HepG2 (cell line): ENCODE results near the gene MRFAP1L1. TPM values are rescaled to one million over a fixed set of nuclear protein-coding genes. Genes with fewer than 3 reads are reported as not detected.

Source experiments
- AGO2 ChIP-seq: fragments of 200-400 bp; formaldehyde crosslinking; optimal IDR thresholded peaks from 2 replicates; pipeline ENCODE3; 2017; ENCODE audit warnings: mild to moderate bottlenecking, low read depth, low read length, moderate library complexity
- KDM5A ChIP-seq: fragments of 200-600 bp; sonication (generic); IDR thresholded peaks from 2 replicates; pipeline ENCODE4 v1.7.0; 2018; ENCODE audit warnings: antibody characterized with exemption, mild to moderate bottlenecking, low read length, borderline replicate concordance
- ZNF12 ChIP-seq: sonication (generic); formaldehyde crosslinking; IDR thresholded peaks from 2 replicates; pipeline ENCODE4 v1.5.0; 2020; ENCODE audit warnings: missing genetic modification reagents
- ZNF232 ChIP-seq: sonication (generic); formaldehyde crosslinking; IDR thresholded peaks from 2 replicates; pipeline ENCODE4 v1.4.0; 2020; ENCODE audit warnings: missing genetic modification reagents, borderline replicate concordance
- ZNF782 ChIP-seq: sonication (generic); formaldehyde crosslinking; IDR thresholded peaks from 2 replicates; pipeline ENCODE4 v1.4.0; 2020; ENCODE audit warnings: missing genetic modification reagents, mild to moderate bottlenecking, borderline replicate concordance
- ZNF816 ChIP-seq: sonication (generic); formaldehyde crosslinking; IDR thresholded peaks from 2 replicates; pipeline ENCODE4 v1.8.0; 2022; ENCODE audit warnings: missing genetic modification reagents, mild to moderate bottlenecking, borderline replicate concordance
- ZNF891 ChIP-seq: sonication (generic); formaldehyde crosslinking; IDR thresholded peaks from 2 replicates; pipeline ENCODE4 v1.5.0; 2020; ENCODE audit warnings: mild to moderate bottlenecking, missing genetic modification reagents
- ZSCAN21 ChIP-seq: sonication (generic); formaldehyde crosslinking; IDR thresholded peaks from 2 replicates; pipeline ENCODE4 v1.8.0; 2022; ENCODE audit warnings: mild to moderate bottlenecking, missing genetic modification reagents, moderate library complexity, borderline replicate concordance
- polyA plus RNA-seq, 8 experiments: library from polyadenylated mRNA; depleted of rRNA in 3 of 8; stranded (reverse) in 7 of 8; unstranded in 1 of 8; fragments of >200 nt; fragmentation: Illumina TruSeq in 4 of 8; extraction: Trizol in 4 of 8; gene quantifications; 2 replicates each; pipeline versions ENCODE4 v1.2.1 to v1.2.3, GENCODE V29; 2011 to 2016; ENCODE audit warnings: low read depth in 4 of 8, missing spikeins in 1 of 8, mixed read lengths in 1 of 8; ENCODE audit not compliant: insufficient read depth in 1 of 8
- total RNA-seq, 5 experiments: library from RNA; depleted of rRNA; stranded (reverse); fragments of >200 nt; fragmentation: Illumina TruSeq; extraction: Trizol; gene quantifications; 2 replicates each; pipeline ENCODE4 v1.2.3, GENCODE V29; 2016; ENCODE audit warnings: low read depth in 1 of 5
- TF ChIP-seq, protein P1 (sequence below): sonication (generic); formaldehyde crosslinking; IDR thresholded peaks from 2 replicates; pipeline ENCODE4 v1.4.0; 2020; ENCODE audit warnings: mild to moderate bottlenecking, missing genetic modification reagents
- TF ChIP-seq, protein P2 (sequence below): IDR thresholded peaks from 2 replicates; pipeline ENCODE4 v1.6.1; 2018; ENCODE audit warnings: missing genetic modification reagents
- TF ChIP-seq, protein P3 (sequence below): sonication (generic); formaldehyde crosslinking; IDR thresholded peaks from 2 replicates; pipeline ENCODE4 v1.4.0; 2020; ENCODE audit warnings: mild to moderate bottlenecking, missing genetic modification reagents
- TF ChIP-seq, protein P4 (sequence below): sonication (generic); formaldehyde crosslinking; IDR thresholded peaks from 2 replicates; pipeline ENCODE4 v1.4.0; 2020; ENCODE audit warnings: mild to moderate bottlenecking, missing genetic modification reagents
- TF ChIP-seq, protein P5 (sequence below): sonication (generic); formaldehyde crosslinking; IDR thresholded peaks from 2 replicates; pipeline ENCODE4 v1.4.0; 2020; ENCODE audit warnings: missing genetic modification reagents

Gene MRFAP1L1
- total and polyA plus RNA-seq, 2 of the 13 experiments (the other 11 are each of a cell fraction or from before 2014, with no cell fraction given), result 44.8 to 76.6 TPM

DNA sequence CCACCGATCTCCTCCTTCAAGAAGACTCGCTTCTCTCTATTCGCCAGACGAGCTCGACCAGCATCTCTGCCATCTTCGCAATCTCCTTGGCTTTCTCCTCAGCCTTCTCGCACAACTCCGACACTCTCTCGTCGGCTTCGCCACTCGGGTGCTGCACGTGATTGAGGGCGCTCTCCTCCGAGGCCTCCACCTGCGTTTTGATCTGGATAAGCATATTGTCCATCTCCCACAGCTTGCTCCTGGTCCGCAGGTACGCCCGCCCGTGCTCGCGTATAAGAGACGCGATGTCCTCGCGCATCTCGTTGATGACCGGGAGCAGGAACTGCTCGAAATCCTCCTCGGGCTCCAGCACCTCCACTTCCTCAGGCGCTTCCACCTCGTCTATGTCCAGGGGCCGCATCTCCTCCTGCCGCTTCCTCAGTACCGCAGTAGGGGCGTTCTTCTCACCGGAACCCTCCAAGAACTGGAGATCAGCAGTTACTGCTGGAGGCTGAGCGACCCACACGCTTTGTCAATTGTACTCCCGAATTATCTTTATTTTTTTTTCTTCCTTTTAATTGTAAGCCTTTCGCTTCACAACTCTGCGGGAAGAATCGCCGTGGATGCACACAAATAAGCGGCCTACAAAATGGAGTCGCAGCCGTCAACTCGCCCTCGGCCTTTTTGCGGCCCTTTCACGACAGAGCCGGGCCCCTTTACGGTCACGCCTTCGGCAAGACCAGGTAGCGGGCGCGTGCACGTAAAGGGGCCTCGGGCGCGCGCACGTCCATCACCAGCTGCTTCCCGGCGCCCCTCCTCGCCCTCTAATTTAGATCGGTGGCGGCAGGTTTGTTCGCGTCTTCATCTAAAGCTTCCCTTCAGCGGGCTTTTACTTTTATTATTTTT is at the start of gene MRFAP1L1 (continued):
- TF ChIP-seq, protein P1, sequence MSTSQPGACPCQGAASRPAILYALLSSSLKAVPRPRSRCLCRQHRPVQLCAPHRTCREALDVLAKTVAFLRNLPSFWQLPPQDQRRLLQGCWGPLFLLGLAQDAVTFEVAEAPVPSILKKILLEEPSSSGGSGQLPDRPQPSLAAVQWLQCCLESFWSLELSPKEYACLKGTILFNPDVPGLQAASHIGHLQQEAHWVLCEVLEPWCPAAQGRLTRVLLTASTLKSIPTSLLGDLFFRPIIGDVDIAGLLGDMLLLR (CRISPR knock-in tag), result peak; percentile 72
- TF ChIP-seq, protein P2, sequence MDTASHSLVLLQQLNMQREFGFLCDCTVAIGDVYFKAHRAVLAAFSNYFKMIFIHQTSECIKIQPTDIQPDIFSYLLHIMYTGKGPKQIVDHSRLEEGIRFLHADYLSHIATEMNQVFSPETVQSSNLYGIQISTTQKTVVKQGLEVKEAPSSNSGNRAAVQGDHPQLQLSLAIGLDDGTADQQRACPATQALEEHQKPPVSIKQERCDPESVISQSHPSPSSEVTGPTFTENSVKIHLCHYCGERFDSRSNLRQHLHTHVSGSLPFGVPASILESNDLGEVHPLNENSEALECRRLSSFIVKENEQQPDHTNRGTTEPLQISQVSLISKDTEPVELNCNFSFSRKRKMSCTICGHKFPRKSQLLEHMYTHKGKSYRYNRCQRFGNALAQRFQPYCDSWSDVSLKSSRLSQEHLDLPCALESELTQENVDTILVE (CRISPR knock-in tag), result peak; percentile 45; the same call in 1 of the 2 replicates
- TF ChIP-seq, protein P3, sequence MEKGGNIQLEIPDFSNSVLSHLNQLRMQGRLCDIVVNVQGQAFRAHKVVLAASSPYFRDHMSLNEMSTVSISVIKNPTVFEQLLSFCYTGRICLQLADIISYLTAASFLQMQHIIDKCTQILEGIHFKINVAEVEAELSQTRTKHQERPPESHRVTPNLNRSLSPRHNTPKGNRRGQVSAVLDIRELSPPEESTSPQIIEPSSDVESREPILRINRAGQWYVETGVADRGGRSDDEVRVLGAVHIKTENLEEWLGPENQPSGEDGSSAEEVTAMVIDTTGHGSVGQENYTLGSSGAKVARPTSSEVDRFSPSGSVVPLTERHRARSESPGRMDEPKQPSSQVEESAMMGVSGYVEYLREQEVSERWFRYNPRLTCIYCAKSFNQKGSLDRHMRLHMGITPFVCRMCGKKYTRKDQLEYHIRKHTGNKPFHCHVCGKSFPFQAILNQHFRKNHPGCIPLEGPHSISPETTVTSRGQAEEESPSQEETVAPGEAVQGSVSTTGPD (CRISPR knock-in tag), result peak; percentile 21
- TF ChIP-seq ZNF816 (CRISPR knock-in tag) (0 out of 2 replicates have a peak, but pooled peaks have one; percentile 36), ZNF891 (CRISPR knock-in tag) (peak; percentile 77), KDM5A (peak; percentile 95), ZSCAN21 (CRISPR knock-in tag) (no peak), ZNF232 (CRISPR knock-in tag) (peak; percentile 49; the same call in 1 of the 2 replicates), ZNF782 (CRISPR knock-in tag) (peak; percentile 70; the same call in 1 of the 2 replicates), AGO2 (no peak), ZNF12 (CRISPR knock-in tag) (peak; percentile 23; the same call in 1 of the 2 replicates)
- TF ChIP-seq, protein P4, sequence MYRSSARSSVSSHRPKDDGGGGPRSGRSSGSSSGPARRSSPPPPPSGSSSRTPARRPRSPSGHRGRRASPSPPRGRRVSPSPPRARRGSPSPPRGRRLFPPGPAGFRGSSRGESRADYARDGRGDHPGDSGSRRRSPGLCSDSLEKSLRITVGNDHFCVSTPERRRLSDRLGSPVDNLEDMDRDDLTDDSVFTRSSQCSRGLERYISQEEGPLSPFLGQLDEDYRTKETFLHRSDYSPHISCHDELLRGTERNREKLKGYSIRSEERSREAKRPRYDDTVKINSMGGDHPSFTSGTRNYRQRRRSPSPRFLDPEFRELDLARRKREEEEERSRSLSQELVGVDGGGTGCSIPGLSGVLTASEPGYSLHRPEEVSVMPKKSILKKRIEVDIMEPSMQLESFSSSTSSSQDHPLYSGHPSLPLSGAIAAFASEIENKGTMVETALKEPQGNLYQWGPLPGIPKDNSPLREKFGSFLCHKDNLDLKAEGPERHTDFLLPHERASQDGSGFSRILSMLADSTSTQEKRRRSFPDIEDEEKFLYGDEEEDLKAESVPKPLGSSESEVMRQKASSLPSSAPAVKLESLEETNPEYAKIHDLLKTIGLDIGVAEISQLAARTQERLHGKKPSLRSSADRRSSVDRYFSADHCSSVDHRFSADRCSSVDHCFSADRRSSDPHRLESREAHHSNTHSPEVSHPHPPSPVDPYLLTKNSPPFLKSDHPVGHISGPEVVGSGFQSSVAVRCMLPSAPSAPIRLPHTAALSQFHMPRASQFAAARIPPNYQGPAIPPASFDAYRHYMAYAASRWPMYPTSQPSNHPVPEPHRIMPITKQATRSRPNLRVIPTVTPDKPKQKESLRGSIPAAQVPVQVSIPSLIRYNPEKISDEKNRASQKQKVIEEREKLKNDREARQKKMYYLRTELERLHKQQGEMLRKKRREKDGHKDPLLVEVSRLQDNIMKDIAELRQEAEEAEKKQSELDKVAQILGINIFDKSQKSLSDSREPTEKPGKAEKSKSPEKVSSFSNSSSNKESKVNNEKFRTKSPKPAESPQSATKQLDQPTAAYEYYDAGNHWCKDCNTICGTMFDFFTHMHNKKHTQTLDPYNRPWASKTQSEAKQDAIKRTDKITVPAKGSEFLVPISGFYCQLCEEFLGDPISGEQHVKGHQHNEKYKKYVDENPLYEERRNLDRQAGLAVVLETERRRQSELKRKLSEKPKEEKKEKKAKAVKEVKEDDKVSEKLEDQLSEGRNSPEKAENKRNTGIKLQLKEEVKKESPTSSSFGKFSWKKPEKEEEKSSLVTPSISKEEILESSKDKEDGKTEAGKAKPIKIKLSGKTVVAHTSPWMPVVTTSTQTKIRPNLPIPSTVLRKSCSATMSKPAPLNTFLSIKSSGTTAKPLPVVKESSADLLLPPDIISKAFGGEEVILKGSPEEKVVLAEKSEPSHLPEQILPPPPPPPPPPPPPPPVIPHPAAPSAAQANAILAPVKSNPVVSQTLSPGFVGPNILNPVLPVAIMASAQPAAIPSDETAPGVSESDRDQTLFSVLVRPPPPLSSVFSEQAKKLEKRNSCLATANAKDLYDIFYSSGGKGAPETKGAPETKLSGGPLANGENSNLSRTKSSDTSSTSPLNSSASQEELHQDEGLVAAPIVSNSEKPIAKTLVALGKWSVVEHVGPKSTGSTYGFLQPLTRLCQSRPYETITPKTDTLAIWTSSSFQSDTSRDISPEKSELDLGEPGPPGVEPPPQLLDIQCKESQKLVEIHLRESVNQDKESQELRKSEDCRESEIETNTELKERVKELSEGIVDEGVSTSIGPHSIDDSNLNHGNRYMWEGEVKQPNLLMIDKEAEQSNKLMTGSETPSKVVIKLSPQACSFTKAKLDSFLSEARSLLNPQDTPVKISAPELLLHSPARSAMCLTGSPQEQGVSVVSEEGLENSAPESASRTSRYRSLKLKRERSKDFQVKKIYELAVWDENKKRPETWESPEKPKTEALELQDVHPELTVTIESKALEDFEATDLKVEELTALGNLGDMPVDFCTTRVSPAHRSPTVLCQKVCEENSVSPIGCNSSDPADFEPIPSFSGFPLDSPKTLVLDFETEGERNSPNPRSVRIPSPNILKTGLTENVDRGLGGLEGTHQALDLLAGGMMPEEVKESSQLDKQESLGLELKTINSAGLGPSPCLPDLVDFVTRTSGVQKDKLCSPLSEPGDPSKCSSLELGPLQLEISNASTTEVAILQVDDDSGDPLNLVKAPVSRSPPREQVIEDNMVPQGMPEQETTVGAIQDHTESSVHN (CRISPR knock-in tag), result 0 out of 2 replicates have a peak, but pooled peaks have one; percentile 30
- TF ChIP-seq, protein P5, sequence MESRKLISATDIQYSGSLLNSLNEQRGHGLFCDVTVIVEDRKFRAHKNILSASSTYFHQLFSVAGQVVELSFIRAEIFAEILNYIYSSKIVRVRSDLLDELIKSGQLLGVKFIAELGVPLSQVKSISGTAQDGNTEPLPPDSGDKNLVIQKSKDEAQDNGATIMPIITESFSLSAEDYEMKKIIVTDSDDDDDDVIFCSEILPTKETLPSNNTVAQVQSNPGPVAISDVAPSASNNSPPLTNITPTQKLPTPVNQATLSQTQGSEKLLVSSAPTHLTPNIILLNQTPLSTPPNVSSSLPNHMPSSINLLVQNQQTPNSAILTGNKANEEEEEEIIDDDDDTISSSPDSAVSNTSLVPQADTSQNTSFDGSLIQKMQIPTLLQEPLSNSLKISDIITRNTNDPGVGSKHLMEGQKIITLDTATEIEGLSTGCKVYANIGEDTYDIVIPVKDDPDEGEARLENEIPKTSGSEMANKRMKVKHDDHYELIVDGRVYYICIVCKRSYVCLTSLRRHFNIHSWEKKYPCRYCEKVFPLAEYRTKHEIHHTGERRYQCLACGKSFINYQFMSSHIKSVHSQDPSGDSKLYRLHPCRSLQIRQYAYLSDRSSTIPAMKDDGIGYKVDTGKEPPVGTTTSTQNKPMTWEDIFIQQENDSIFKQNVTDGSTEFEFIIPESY (CRISPR knock-in tag), result 0 out of 2 replicates have a peak, but pooled peaks have one; percentile 12
